ENCODE measurements around the gene STRIP1.

STRIP1 gene

DNA sequence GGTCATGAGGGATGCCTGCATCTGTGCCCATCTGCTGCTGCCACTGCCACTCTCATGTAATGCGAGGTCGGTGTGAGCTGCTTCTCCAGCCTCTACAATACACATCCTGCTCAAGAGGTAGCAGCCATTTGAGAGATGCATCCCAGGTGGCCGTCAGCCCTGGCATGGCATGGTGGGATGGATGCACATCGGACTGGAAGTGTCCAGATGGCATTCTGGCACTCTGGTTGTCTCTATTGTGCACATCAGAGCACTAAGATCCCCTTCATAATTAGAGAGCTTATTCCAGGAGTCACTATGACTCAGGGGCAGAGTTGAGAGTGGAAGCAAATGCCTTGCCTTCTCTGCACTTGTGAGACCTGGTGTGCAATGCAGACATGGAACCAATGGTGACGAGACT lies 3.8 kb downstream of the STRIP1 start:
- TF ChIP-seq, protein P1, sequence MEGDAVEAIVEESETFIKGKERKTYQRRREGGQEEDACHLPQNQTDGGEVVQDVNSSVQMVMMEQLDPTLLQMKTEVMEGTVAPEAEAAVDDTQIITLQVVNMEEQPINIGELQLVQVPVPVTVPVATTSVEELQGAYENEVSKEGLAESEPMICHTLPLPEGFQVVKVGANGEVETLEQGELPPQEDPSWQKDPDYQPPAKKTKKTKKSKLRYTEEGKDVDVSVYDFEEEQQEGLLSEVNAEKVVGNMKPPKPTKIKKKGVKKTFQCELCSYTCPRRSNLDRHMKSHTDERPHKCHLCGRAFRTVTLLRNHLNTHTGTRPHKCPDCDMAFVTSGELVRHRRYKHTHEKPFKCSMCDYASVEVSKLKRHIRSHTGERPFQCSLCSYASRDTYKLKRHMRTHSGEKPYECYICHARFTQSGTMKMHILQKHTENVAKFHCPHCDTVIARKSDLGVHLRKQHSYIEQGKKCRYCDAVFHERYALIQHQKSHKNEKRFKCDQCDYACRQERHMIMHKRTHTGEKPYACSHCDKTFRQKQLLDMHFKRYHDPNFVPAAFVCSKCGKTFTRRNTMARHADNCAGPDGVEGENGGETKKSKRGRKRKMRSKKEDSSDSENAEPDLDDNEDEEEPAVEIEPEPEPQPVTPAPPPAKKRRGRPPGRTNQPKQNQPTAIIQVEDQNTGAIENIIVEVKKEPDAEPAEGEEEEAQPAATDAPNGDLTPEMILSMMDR (IDR thresholded peaks at IDR 0.05; ENCODE audit: low read depth, low read length, missing control alignments), result no peak
- DNase-seq (ENCODE audit: extremely low read depth, low read depth), result no peak
- H3K4me3 ChIP-seq (replicated peaks; ENCODE audit: low read depth, low read length), result no peak overlapping the region

DNA sequence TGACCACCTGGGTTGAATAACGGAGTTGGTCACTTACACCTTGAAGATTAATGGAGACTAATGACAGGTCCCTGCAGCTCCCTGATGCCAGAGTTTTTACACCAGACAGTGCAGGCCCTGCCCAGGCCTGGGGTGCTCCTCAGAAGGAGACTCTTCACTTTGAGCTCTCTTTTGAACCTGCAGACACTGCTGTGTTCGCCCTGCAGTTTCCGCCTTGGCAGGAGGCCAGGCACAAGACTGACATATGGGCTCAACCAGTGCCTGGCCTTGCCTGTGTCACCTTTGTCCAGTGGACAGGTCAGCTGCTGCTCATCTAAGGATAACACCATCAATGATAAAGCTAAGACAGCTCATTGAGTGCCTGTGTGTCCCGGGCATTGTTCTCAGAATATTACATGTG lies 5.2 kb downstream of the STRIP1 start:
- no peak for DNase-seq (ENCODE audit: extremely low read depth, low read depth)
- no peak overlapping the region for H3K4me3 ChIP-seq (replicated peaks; ENCODE audit: low read depth, low read length)
- TF ChIP-seq, protein P1 (IDR thresholded peaks at IDR 0.05; ENCODE audit: low read depth, low read length, missing control alignments), result no peak

DNA sequence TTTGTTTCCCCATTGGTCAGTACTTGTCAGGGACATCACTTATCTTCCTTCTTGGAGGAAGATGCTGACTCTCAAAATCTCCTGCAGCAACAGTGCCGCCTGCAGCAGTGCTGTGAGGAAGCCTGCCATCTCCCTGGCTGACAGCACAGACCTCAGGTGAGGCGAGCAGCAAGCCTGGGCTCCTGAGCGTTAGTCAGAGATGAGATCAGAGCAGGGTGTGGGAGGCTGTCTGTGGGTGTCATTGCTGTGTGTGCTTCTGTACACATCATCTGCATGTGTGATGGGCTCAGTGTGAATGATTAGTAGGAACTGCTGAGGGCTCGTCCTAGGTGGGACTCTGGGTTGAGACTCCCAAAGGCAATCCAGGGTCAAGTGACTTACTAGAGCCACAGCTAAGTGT lies 6.1 kb downstream of the STRIP1 start:
- no peak overlapping the region for H3K4me3 ChIP-seq (replicated peaks; ENCODE audit: low read depth, low read length)
- TF ChIP-seq, protein P1 (IDR thresholded peaks at IDR 0.05; ENCODE audit: low read depth, low read length, missing control alignments), result no peak

DNA sequence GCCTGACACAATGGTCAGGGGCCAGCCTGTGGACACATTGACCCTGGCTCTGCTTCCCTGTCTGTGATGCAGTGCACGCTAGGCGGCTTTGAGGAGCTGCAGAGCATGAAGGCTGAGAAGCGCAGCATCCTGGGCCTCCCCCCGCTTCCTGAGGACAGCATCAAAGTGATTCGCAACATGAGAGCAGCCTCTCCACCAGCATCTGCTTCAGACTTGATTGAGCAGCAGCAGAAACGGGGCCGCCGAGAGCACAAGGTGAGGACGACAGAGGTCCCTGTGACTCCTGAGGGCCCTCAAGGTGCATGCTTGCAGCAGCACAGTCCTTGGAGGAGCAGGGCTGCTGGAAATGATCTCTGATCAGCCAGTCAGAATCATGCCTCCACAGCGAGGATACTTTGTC lies 8.6 kb downstream of the STRIP1 start:
- TF ChIP-seq, protein P1 (IDR thresholded peaks at IDR 0.05; ENCODE audit: low read depth, low read length, missing control alignments), result no peak
- DNase-seq (ENCODE audit: extremely low read depth, low read depth), result no peak
- H3K4me3 ChIP-seq (replicated peaks; ENCODE audit: low read depth, low read length), result no peak overlapping the region

More for the DNA sequence above, 6.1 kb downstream of the STRIP1 start:
- no peak for DNase-seq (ENCODE audit: extremely low read depth, low read depth)

DNA sequence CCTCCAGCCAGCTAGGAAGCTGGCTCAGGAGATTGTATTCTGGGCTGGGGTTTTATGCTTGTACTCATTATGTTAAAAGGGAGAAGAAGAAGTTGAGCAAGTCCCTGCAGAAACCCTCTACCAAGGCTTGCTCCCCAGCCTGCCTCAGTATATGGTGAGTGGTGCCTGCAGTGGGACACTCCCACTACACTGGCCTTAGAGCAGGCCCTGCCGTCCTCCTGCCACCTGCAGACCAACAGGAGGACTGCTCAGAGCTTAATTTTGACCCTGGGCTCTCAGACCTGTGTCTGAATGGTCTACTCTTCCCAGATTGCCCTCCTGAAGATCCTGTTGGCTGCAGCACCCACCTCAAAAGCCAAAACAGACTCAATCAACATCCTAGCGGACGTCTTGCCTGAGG lies 13.0 kb downstream of the STRIP1 start:
- DNase-seq (ENCODE audit: extremely low read depth, low read depth), result no peak

DNA sequence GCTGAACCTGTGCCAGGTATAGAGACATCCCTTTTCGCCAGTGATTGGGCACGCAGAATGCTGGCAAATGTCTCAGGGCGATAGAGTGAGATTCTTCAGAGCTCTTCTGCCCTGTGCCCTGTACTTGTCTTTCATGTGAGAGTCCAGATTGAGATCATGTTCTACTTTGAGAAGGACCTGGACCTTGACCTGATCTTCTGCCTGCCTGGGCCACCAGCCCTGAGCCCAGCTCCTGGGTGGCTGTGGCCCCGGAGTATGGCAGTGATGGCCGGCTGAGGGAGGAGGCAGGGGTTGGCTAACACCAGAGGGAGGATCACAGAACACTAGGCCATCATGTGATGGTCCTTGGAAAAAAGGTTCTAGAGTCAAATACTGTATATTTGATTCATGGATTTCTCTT lies 13.8 kb downstream of the STRIP1 start:
- H3K4me3 ChIP-seq (replicated peaks; ENCODE audit: low read depth, low read length), result no peak overlapping the region
- TF ChIP-seq, protein P1 (IDR thresholded peaks at IDR 0.05; ENCODE audit: low read depth, low read length, missing control alignments), result no peak
- DNase-seq (ENCODE audit: extremely low read depth, low read depth), result no peak

More for the DNA sequence above, 13.0 kb downstream of the STRIP1 start:
- H3K4me3 ChIP-seq (replicated peaks; ENCODE audit: low read depth, low read length), result no peak overlapping the region
- TF ChIP-seq, protein P1 (IDR thresholded peaks at IDR 0.05; ENCODE audit: low read depth, low read length, missing control alignments), result no peak

DNA sequence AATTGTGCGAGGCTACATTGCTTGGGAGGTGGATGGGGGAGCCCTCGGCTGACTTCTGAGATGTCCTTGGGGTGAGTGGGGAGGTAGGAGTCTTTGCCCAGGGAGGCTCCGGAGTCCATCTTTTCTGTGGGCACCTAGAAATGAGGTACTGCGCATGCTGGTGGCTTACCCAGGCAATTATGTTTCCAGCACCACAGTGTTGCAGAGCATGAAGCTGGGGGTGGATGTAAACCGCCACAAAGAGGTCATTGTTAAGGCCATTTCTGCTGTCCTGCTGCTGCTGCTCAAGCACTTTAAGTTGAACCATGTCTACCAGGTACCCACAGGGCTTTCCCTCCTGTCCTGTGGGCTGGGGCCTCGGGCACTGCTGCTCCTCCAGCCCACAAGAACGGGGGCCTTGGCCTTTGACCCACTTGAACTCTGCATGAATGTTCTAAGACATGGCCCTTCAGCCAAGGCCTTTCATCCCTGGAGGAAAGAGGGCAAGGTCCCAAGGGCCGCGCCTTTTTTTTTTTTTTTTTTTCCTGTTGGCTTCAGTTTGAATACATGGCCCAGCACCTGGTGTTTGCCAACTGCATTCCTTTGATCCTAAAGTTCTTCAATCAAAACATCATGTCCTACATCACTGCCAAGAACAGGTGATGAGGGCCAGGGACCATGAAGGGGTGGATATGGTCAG lies 14.6 kb downstream of the STRIP1 start:
- no peak for DNase-seq (ENCODE audit: extremely low read depth, low read depth)
- TF ChIP-seq, protein P1 (IDR thresholded peaks at IDR 0.05; ENCODE audit: low read depth, low read length, missing control alignments), result no peak
- no peak overlapping the region for H3K4me3 ChIP-seq (replicated peaks; ENCODE audit: low read depth, low read length)

Data from HFF-Myc (cell line).